ENCODE results near the gene SHISAL2A.

The SHISAL2A gene

GRCh38 chr1:52636721-52637695 lies 4.0 kb downstream of the SHISAL2A start:
- TF ChIP-seq TAF1 (IDR thresholded peaks at IDR 0.05; ENCODE audit: low read depth) (no peak), CEBPB (IDR thresholded peaks at IDR 0.05) (no peak), EP300 (IDR thresholded peaks at IDR 0.05; ENCODE audit: borderline replicate concordance) (no peak), TCF12 (IDR thresholded peaks at IDR 0.05; ENCODE audit: low read depth) (no peak), ZBTB7A (IDR thresholded peaks at IDR 0.05; ENCODE audit: low read depth) (no peak), TEAD4 (IDR thresholded peaks at IDR 0.05) (no peak), REST (IDR thresholded peaks at IDR 0.05; ENCODE audit: low read depth) (no peak), MAX (IDR thresholded peaks at IDR 0.05) (no peak), USF1 (IDR thresholded peaks at IDR 0.05) (no peak), NFIC (IDR thresholded peaks at IDR 0.05) (no peak), RAD21 (IDR thresholded peaks at IDR 0.05; ENCODE audit: low read depth) (no peak), YY1 (IDR thresholded peaks at IDR 0.05; ENCODE audit: low read depth) (no peak), EGR1 (IDR thresholded peaks at IDR 0.05) (no peak)

- no peak for TF ChIP-seq MAX (IDR thresholded peaks at IDR 0.05)
- TF ChIP-seq TCF12 (IDR thresholded peaks at IDR 0.05; ENCODE audit: low read depth): no peak
- no peak for TF ChIP-seq NFIC (IDR thresholded peaks at IDR 0.05)
- no peak for TF ChIP-seq TEAD4 (IDR thresholded peaks at IDR 0.05)
- TF ChIP-seq CEBPB (IDR thresholded peaks at IDR 0.05): no peak
- no peak for TF ChIP-seq EGR1 (IDR thresholded peaks at IDR 0.05)
- no peak for TF ChIP-seq REST (IDR thresholded peaks at IDR 0.05; ENCODE audit: low read depth)
- no peak for TF ChIP-seq TAF1 (IDR thresholded peaks at IDR 0.05; ENCODE audit: low read depth)
- TF ChIP-seq YY1 (IDR thresholded peaks at IDR 0.05; ENCODE audit: low read depth): no peak
Measured at GRCh38 chr1:52637946-52638345, 5.0 kb downstream of the SHISAL2A start.

- no peak for TF ChIP-seq REST (IDR thresholded peaks at IDR 0.05; ENCODE audit: low read depth)
- TF ChIP-seq USF1 (IDR thresholded peaks at IDR 0.05): no peak
- no peak for TF ChIP-seq TAF1 (IDR thresholded peaks at IDR 0.05; ENCODE audit: low read depth)
- no peak for TF ChIP-seq EP300 (IDR thresholded peaks at IDR 0.05; ENCODE audit: borderline replicate concordance)
- no peak for TF ChIP-seq CREB1 (IDR thresholded peaks at IDR 0.05; ENCODE audit: low read depth)
- no peak for TF ChIP-seq MAX (IDR thresholded peaks at IDR 0.05)
- no peak for TF ChIP-seq ZBTB7A (IDR thresholded peaks at IDR 0.05; ENCODE audit: low read depth)
- TF ChIP-seq NFIC (IDR thresholded peaks at IDR 0.05): no peak
Measured at GRCh38 chr1:52640697-52641096, 7.7 kb downstream of the SHISAL2A start.

GRCh38 chr1:52641307-52641706 lies 8.3 kb downstream of the SHISAL2A start:
- TF ChIP-seq RAD21 (IDR thresholded peaks at IDR 0.05; ENCODE audit: low read depth): no peak
- no peak for TF ChIP-seq CEBPB (IDR thresholded peaks at IDR 0.05)
- TF ChIP-seq TAF1 (IDR thresholded peaks at IDR 0.05; ENCODE audit: low read depth): no peak
- no peak for TF ChIP-seq EGR1 (IDR thresholded peaks at IDR 0.05)
- TF ChIP-seq ZBTB7A (IDR thresholded peaks at IDR 0.05; ENCODE audit: low read depth): no peak
- TF ChIP-seq TCF12 (IDR thresholded peaks at IDR 0.05; ENCODE audit: low read depth): no peak
- TF ChIP-seq CREB1 (IDR thresholded peaks at IDR 0.05; ENCODE audit: low read depth): no peak
- no peak for TF ChIP-seq NFIC (IDR thresholded peaks at IDR 0.05)
- no peak for TF ChIP-seq TEAD4 (IDR thresholded peaks at IDR 0.05)
- TF ChIP-seq FOXM1 (IDR thresholded peaks at IDR 0.05; ENCODE audit: borderline replicate concordance, low read depth): no peak
- TF ChIP-seq EP300 (IDR thresholded peaks at IDR 0.05; ENCODE audit: borderline replicate concordance): no peak
- TF ChIP-seq REST (IDR thresholded peaks at IDR 0.05; ENCODE audit: low read depth): no peak
- TF ChIP-seq YY1 (IDR thresholded peaks at IDR 0.05; ENCODE audit: low read depth): no peak
- TF ChIP-seq USF1 (IDR thresholded peaks at IDR 0.05): no peak
- no peak for TF ChIP-seq MAX (IDR thresholded peaks at IDR 0.05)
